ENCODE results near the gene LTBP1.

LTBP1 gene

DNA sequence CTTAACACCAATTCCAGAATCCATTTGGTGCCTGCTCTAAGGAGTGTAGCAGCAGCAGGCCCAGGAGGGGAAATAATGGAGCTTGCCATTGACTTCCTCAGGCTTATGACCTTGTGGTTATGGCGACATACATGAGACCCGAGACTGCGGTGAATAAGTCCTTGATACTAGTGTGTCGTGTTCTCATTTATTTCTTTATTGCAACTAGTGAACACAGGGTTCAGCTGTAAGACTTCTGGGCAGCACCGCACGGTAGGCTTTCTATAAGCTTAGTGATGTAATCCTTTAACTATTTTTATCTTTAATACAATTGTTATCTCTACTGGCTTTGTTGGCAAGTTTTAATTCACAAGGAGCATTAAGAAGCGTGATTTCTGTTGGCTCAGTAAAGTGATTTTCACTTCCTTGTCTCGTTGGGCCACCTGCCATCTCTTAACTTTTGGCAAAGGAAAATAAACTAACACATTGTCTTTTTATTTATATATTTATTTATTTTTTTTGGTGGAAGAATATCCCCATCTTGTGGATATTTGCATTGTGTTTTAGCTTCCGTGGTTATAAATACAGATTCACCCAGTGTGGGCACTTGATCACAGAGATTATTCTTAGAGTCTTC lies 139.8 kb downstream of the LTBP1 start:
- in situ Hi-C loops (cut with HindIII; ENCODE audit: low sequenced_read_pairs) = no loop called here
- TF ChIP-seq, protein P1, sequence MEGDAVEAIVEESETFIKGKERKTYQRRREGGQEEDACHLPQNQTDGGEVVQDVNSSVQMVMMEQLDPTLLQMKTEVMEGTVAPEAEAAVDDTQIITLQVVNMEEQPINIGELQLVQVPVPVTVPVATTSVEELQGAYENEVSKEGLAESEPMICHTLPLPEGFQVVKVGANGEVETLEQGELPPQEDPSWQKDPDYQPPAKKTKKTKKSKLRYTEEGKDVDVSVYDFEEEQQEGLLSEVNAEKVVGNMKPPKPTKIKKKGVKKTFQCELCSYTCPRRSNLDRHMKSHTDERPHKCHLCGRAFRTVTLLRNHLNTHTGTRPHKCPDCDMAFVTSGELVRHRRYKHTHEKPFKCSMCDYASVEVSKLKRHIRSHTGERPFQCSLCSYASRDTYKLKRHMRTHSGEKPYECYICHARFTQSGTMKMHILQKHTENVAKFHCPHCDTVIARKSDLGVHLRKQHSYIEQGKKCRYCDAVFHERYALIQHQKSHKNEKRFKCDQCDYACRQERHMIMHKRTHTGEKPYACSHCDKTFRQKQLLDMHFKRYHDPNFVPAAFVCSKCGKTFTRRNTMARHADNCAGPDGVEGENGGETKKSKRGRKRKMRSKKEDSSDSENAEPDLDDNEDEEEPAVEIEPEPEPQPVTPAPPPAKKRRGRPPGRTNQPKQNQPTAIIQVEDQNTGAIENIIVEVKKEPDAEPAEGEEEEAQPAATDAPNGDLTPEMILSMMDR (IDR thresholded peaks at IDR 0.05; ENCODE audit: low read depth, low read length, missing control alignments) = no peak
- DNase-seq (ENCODE audit: low read depth) = no peak
- H3K4me3 ChIP-seq (ENCODE audit: low read depth, low read length) = no peak overlapping the region

DNA sequence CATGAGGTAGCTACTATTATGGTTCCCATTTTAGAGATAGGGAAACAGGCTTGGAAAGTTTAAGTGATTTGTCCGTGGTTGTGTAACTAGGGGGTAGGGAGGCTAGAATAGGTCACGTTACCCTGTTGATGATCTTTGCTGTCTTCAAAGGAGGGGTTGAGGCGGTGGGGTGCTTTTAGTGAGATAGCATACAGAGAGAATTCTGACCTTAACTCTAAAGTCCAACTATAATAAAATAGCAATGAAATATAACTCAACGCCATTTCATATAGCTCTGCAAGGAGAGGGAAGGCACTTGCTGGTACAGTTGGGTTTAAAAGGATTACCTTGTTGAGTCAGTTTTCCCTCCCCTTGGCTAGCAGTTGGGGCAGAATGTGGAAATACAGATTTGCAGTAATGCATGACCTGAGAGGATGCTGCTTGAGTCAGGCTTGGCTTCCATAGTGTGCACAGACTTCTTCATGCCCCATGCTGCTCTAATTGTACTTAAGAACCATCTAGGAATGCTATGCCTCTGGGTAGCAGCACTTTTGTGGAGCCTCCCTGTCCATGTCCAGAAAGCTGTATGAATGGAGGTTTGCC lies 143.9 kb downstream of the LTBP1 start:
- DNase-seq (ENCODE audit: low read depth) = no peak
- TF ChIP-seq, protein P1 (IDR thresholded peaks at IDR 0.05; ENCODE audit: low read depth, low read length, missing control alignments) = no peak
- H3K4me3 ChIP-seq (ENCODE audit: low read depth, low read length) = no peak overlapping the region
- in situ Hi-C loops (cut with HindIII; ENCODE audit: low sequenced_read_pairs) = no loop called here

DNA sequence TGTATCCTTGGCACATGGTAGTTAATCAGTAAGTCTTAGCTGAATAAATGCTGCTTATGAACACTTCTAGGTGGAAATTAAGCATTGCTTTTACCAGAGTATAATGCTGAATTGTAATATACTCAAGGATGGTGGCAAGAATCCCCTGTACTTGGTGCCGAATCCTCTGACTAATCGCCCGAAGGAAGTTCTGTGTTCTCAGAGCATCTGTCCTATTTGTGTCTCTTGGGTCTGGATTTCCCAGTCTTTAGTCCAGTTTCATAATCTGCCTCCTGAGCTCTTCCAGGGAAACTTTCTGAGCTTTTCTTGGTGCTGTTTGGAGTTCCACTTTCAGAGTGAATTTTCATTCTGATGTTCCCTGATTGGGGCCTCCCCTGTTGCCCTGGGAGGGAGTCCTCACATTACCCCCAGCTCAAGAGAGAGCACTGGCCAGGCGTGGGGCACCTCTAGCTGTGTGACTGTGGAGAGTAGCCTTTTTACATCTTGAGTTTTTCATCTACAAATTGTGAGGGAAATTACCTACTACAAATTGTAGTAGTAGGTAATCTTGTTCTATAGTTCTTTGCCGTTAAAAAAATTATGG lies 144.9 kb downstream of the LTBP1 start:
- in situ Hi-C loops (cut with HindIII; ENCODE audit: low sequenced_read_pairs) = no loop called here
- TF ChIP-seq, protein P1 (IDR thresholded peaks at IDR 0.05; ENCODE audit: low read depth, low read length, missing control alignments) = no peak
- no peak for DNase-seq (ENCODE audit: low read depth)

DNA sequence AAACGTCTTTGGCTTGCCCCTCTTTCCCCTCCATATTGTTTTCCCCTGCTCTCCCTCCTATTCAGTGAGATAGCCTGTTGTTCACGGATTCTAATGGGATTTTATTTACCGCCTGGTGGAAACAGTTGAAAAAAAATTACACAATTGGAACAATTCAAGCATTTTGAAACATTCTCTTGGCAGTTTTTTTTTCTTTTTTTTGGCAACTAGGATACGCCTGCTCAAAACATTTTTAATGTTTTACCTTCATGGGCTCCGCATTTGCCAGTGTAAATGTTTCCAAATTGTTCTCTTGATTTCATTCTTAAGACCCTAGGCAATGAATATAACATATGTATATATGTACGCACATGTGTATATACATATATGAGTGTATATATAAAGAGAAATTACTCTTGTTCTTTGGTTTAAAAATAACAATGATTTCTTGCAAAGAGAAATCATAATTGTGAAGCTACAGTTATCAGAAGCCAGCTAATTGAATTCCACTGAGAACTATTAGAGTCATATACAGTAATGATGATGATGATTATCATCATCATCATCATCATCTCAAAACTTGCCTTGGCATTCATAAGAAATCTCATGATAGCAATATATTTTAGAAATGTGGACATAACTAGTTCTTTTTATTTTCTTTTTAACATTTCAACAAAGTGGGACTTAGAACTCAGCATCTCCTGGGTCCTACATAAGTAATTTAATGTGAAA lies 146.7 kb downstream of the LTBP1 start:
- H3K4me3 ChIP-seq (ENCODE audit: low read depth, low read length) = no peak overlapping the region
- TF ChIP-seq, protein P1 (IDR thresholded peaks at IDR 0.05; ENCODE audit: low read depth, low read length, missing control alignments) = no peak
- DNase-seq (ENCODE audit: low read depth) = no peak
- in situ Hi-C loops (cut with HindIII; ENCODE audit: low sequenced_read_pairs) = no loop called here

More for the DNA sequence above, 144.9 kb downstream of the LTBP1 start:
- no peak overlapping the region for H3K4me3 ChIP-seq (ENCODE audit: low read depth, low read length)

DNA sequence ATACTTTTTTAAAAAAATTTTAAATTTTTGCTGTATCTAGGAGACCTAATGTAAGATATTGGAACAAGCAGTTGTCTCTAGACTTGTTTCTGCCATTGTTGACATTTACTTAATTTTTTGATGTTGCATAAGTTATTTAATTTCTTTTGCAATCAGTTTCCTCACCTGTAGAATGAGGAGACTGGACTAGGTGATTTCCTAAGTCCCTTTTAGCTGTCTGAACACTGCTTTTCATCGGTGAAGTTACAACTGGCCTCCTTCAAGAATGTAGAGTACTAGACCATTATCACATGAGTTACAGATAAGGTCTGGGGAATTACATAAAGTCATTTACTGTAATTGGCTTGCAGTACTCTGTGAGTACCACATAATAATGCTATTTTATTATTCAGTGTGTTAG lies 147.6 kb downstream of the LTBP1 start:
- H3K4me3 ChIP-seq (ENCODE audit: low read depth, low read length) = no peak overlapping the region
- TF ChIP-seq, protein P1 (IDR thresholded peaks at IDR 0.05; ENCODE audit: low read depth, low read length, missing control alignments) = no peak
- DNase-seq (ENCODE audit: low read depth) = no peak
- in situ Hi-C loops (cut with HindIII; ENCODE audit: low sequenced_read_pairs) = no loop called here

DNA sequence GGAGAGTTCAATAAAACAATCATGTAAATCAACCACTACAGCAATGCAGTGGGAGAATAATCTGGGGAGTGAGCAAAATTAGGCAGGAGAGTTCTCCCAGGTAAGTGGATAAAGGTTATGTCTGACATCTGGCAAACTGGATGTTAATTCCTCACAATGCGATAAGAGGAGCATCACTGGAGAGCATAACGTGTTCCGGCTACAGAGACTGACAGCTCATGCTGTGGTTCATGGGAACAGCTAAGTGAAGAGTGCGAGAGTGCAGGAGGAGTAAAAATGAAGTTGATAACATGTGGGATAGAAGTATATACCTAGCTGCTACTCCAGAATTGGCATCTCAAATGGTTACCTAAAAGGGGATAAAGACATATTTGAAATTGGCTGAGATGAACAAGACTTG lies 153.2 kb downstream of the LTBP1 start:
- H3K4me3 ChIP-seq (ENCODE audit: low read depth, low read length) = no peak overlapping the region
- in situ Hi-C loops (cut with HindIII; ENCODE audit: low sequenced_read_pairs) = no loop called here
- TF ChIP-seq, protein P1 (IDR thresholded peaks at IDR 0.05; ENCODE audit: low read depth, low read length, missing control alignments) = no peak
- DNase-seq (ENCODE audit: low read depth) = no peak

Measured in astrocyte of the cerebellum (primary cell).